ENCODE data around the gene XPO1. TPM values are rescaled to one million over a fixed set of nuclear protein-coding genes. Genes with fewer than 3 reads are reported as not detected.
A peak's percentile ranks its signal among the peaks of the same experiment; 100 is the strongest.

Gene XPO1
- total RNA-seq, 1 experiment from 2014 or later, result 93.3 TPM

DNA sequence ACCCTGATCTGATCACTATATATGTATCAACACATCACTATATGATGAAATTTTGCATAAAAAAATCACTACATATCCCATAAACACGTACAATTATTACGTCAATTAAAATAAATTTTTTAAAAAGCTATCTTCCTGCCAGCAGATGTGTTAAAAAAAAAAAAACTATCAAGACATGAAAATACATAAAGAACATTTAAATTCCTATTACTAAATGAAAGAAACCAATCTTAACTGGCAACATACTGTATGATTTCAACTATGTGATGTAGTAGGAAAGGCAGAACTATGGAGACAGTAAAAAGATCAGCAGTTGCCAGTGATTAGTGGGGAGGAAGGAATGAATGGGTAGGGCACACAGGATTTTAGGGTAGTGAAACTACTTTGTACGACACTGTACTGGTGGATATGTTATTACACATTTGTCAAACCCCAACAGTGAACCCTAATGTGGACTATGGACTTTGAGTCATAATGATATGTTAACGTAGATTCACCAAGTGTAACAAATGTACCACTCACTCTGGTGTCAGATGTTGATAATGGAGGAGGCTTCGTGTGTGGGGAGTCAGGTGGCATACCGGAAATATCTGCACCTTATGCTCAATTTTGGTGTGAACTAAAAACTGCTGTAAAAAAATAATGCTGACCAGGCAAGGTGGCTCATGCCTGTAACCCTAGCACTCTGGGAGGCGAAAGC, 94.7 kb downstream of the XPO1 start:
- DNase-seq (ENCODE audit: low read depth), result peak; percentile 62
- in situ Hi-C loops (cut with HindIII; ENCODE audit: low pct_unique_long_range_greater_than_20kb, low sequenced_read_pairs), result no loop called here

DNA sequence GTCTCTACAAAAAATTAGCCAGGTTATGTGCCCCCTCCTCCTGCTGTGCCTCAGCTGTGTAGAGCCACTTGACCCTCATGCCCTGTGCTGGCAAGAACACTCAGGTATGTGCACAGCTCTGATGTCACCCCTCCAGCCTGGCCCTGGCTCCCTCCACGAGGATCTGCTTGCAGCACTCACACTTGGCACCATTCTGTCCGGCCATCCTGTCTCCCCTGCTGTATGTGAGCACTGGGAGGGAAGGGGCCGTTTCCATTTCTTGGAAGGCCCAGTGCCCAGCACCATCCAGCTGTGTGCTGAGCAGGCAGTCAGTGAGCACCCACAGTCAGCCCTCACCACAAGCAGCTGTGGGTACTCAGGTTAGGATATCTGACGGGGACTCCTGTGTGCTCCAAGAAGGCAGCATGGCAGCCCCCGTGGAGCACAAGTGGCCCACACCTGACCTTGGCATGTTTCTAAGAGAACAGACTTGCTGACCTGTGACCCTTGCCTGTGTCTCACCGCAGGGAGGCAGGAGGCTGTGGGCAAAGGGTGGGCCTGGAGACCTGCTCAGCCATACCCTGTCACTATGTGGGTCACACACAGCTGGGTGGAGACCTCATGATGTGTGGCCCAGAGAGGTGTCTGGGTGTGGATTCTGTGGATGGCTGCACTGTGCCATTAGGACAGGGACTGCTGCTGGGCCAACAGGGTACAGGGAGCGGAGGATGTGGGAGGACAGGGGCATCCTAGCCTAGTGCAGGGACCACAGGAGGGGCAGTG, 98.7 kb downstream of the XPO1 start:
- in situ Hi-C loops (cut with HindIII; ENCODE audit: low pct_unique_long_range_greater_than_20kb, low sequenced_read_pairs), result no loop called here
- no peak for DNase-seq (ENCODE audit: low read depth)

DNA sequence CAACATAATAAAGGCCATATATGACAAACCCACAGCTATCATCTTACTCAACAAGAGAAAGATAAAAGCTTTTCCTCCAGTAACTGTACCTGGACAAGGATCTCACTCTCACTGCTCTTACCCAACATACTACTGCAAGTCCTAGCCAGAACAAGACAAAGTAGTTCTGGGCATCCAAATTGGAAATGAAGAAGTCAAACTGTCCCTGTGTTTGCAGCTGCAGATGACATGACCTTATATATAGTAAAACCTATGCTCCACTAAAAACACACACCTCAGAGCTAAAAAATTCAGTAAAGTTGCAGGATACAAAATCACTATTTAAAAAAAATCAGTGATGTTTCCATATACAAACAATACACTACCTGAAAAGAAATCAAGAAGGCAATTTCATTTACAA, 99.5 kb downstream of the XPO1 start:
- in situ Hi-C loops (cut with HindIII; ENCODE audit: low pct_unique_long_range_greater_than_20kb, low sequenced_read_pairs), result no loop called here
- DNase-seq (ENCODE audit: low read depth), result no peak

DNA sequence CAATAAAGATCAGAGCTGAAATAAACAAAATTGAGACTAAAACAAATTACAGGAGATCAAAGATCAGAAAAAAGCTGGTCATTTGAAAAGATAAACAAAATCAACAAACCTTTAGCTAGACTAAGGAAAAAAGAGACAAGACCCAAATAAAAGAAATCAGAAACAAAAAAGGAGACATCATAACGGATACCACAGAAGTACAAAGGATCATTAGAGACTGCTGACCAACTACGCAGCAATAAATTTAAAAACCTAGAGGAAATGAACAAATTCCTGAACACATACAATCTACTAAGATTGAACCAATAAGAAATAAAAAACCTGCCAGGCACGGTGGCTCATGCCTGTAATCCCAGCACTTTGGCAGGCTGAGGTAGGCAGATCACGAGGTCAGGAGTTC, 101.0 kb downstream of the XPO1 start:
- no peak for DNase-seq (ENCODE audit: low read depth)
- in situ Hi-C loops (cut with HindIII; ENCODE audit: low pct_unique_long_range_greater_than_20kb, low sequenced_read_pairs), result no loop called here

DNA sequence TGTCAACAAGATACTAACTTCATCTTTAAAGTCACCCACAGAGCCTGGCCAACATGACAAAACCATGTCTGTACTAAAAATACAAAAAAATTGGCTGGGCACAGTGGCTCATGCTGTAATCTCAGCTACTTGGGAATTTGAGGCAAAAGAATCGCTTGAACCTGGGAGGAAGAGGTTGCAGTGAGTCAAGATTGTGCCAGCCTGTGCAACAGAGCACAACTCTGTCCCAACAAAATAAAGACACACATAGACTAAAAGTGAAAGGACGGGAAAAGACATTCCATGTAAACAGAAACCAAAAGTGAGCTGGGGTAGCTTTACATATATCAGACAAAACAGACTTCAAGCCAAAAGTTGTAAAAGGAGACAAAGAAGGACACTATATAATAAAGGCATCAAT, 102.1 kb downstream of the XPO1 start:
- in situ Hi-C loops (cut with HindIII; ENCODE audit: low pct_unique_long_range_greater_than_20kb, low sequenced_read_pairs), result no loop called here
- DNase-seq (ENCODE audit: low read depth), result no peak

DNA sequence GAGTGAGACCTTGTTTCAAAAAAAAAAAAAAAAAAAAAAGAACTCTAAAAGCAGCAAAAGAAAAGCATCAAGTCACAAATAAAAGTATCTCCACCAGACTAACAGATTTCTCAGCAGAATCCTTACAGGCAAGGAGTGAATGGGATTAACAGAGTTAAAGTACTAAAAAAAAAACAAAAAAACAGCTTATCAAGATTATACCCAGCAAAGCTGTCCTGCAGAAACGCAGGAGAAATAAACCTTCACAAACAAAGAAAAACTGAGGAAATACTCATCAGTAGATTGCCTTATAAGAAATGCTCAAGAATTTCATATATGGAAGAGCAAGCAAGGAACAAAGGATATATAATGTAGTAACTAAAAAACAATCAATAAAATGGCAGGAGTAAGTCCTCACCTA, 102.9 kb downstream of the XPO1 start:
- in situ Hi-C loops (cut with HindIII; ENCODE audit: low pct_unique_long_range_greater_than_20kb, low sequenced_read_pairs), result no loop called here
- no peak for DNase-seq (ENCODE audit: low read depth)

DNA sequence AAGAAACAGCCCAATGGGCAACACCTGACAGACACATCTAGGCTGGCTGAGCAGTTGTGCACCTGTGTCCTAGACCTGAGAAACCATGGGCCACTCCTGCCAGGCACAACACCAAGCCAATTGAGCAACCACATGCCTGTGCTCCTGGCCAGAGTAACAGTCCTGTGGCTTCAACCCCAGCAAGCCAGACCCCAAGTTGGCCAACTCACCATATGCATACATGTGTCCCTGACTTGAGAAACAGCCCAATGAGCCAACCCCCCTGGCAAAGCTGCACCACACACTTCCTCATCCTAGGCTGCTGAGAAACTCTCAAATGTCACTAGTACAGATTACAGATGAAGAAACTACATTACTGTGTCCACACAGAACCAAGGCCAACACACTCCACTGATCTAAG, 103.8 kb downstream of the XPO1 start:
- DNase-seq (ENCODE audit: low read depth), result no peak
- in situ Hi-C loops (cut with HindIII; ENCODE audit: low pct_unique_long_range_greater_than_20kb, low sequenced_read_pairs), result no loop called here

DNA sequence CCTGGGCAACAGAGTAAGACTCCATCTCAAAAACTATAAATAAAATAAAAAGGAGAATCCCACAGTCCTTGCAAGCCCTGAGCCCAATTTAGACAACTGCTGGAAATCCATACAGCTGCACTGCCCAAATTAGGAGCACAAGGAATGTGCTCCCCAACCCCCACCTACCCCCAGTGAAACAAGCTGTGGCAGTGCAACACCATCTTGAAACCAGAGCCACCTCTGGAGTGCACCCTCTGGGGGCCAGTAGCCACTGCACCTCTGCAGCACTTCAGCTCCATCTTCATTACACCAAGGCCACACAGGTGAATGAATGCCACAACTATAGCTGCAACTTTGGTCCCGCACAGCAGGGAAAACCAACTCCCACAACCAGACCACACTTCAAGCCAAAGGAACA, 104.5 kb downstream of the XPO1 start:
- DNase-seq (ENCODE audit: low read depth), result no peak
- in situ Hi-C loops (cut with HindIII; ENCODE audit: low pct_unique_long_range_greater_than_20kb, low sequenced_read_pairs), result no loop called here

DNA sequence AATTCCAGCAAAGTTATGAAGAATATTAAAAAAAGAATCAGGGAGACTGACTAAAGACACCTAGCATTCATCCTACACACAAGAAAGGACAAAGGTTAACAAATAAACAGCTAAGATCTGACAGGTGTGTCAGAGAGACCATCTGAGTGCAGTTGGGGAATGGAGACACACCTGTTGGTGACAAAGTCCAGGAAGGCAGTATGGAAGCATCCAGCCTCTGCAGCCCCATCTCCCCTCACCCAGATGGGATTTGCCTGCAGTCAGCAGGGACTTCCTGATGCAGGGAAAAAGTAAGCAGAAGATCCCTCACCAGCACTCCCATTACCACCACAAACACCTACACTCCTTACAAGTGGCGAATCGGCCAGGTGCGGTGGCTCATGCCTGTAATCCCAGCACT, 105.2 kb downstream of the XPO1 start:
- in situ Hi-C loops (cut with HindIII; ENCODE audit: low pct_unique_long_range_greater_than_20kb, low sequenced_read_pairs), result no loop called here
- no peak for DNase-seq (ENCODE audit: low read depth)

DNA sequence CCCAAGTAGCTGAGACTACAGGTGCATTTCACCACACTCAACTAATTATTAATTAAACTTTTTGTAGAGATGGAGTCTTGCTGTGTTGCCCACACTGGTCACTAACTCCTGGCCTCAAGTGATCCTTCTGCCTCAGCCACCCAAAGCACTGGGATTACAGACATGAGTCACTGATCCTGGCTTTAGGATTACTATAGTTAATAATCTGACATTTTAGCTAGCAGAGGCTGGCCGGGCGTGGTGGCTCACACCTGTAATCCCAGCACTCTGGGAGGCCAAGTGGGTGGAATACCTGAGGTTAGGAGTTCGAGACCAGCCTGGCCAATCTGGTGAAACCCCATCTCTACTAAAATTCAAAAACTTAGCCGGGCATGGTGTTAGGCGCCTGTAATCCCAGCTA, 106.8 kb downstream of the XPO1 start:
- DNase-seq (ENCODE audit: low read depth), result no peak
- in situ Hi-C loops (cut with HindIII; ENCODE audit: low pct_unique_long_range_greater_than_20kb, low sequenced_read_pairs), result no loop called here

Other genes starting within 250 kb of the XPO1 start
- 13.9 and 34.4 TPM in 2 replicates for gene USP34, start 67.3 kb downstream of the XPO1 start, total RNA-seq (2014; rRNA removed; shearing (Covaris generic); ENCODE audit: low replicate concordance)

Data from Caki2 (cell line).